B cell (primary cell): ENCODE data around the gene MAFF. TPM values are rescaled to one million over a fixed set of nuclear protein-coding genes. Genes with fewer than 3 reads are reported as not detected.

ENCODE experiments used
- ATAC-seq: fragments of 200-7000 bp; cut with Tn5 transposase; one replicate; pipeline ENCODE4 v1.10.0; 2021; ENCODE audit warnings: low read depth, mild to moderate bottlenecking, moderate number of reproducible peaks, moderate library complexity
- CTCF ChIA-PET: fragments of 350-600 bp; sonication (Branson Sonifier 250); formaldehyde crosslinking; loops from one replicate; lab custom pipeline; 2021; ENCODE audit warnings: antibody characterized with exemption, inconsistent platforms; lab: Charles Lee
- POLR2A ChIA-PET: fragments of 350-600 bp; sonication (Branson Sonifier 250); formaldehyde crosslinking; loops from one replicate; lab custom pipeline; 2021; ENCODE audit warnings: antibody characterized with exemption; lab: Charles Lee
- DNase-seq: peaks from one replicate; pipeline ENCODE4 v3.0.0; 2013
- H2AFZ ChIP-seq: 2 replicates; pipeline ENCODE4 v1.6.1; 2012; ENCODE audit warnings: mild to moderate bottlenecking, low read depth, low read length; ENCODE audit not compliant: insufficient read depth, poor library complexity, severe bottlenecking
- H3K27ac ChIP-seq, 2 donors: 1 replicate in 1 of 2; 2 replicates in 1 of 2; pipeline ENCODE4 v1.5.1; 2012 to 2013; ENCODE audit warnings: low read length in 2 of 2, mild to moderate bottlenecking in 2 of 2, moderate library complexity in 1 of 2
- H3K27me3 ChIP-seq, 4 experiments: fragments of 200-600 bp in 1 of 4; sonication (generic) in 1 of 4; replicated peaks in 1 of 4; 1 replicate in 2 of 4; 2 replicates in 2 of 4; pipeline versions ENCODE4 v1.6.1 to v1.7.0; 2013 to 2016; ENCODE audit warnings: low read length in 3 of 4, mild to moderate bottlenecking in 2 of 4, mixed read lengths in 1 of 4, moderate library complexity in 1 of 4; ENCODE audit not compliant: insufficient read depth in 4 of 4, control insufficient read depth in 3 of 4; ENCODE audit errors: control extremely low read depth in 1 of 4
- H3K36me3 ChIP-seq, 2 experiments: replicated peaks in 1 of 2; 1 replicate in 1 of 2; 2 replicates in 1 of 2; pipeline versions ENCODE4 v1.6.1 to v1.7.1; 2013; ENCODE audit warnings: low read length in 1 of 2; ENCODE audit not compliant: insufficient read depth in 2 of 2, control insufficient read depth in 1 of 2; ENCODE audit errors: control extremely low read depth in 1 of 2, extremely low read depth in 1 of 2
- H3K4me1 ChIP-seq, 2 donors: fragments of 200-600 bp in 1 of 2; sonication (generic) in 1 of 2; 1 replicate in 1 of 2; 2 replicates in 1 of 2; pipeline versions ENCODE4 v1.5.1 to v1.6.1; 2013 to 2017; ENCODE audit warnings: low read length in 2 of 2; ENCODE audit not compliant: control insufficient read depth in 2 of 2, insufficient read depth in 2 of 2
- H3K4me2 ChIP-seq: replicated peaks from 2 replicates; pipeline ENCODE3; 2012; ENCODE audit warnings: mild to moderate bottlenecking, low read depth, low read length; ENCODE audit not compliant: poor library complexity, severe bottlenecking
- H3K4me3 ChIP-seq, 5 experiments: fragments of 200-600 bp in 1 of 5; sonication (generic) in 1 of 5; 1 replicate in 3 of 5; 2 replicates in 2 of 5; pipeline versions ENCODE4 v1.5.1 to v1.7.0; 2011 to 2016; ENCODE audit warnings: low read length in 4 of 5, mild to moderate bottlenecking in 4 of 5, low read depth in 2 of 5, control low read depth in 1 of 5, moderate library complexity in 1 of 5; ENCODE audit not compliant: insufficient read depth in 1 of 5; ENCODE audit errors: control extremely low read depth in 1 of 5, extremely low read depth in 1 of 5
- H3K79me2 ChIP-seq: fragments of 200-600 bp; sonication (generic); one replicate; pipeline ENCODE4 v1.6.0; 2016; ENCODE audit warnings: low read length; ENCODE audit not compliant: control insufficient read depth, insufficient read depth
- H3K9ac ChIP-seq: fragments of 200-600 bp; sonication (generic); 2 replicates; pipeline ENCODE4 v1.6.1; 2017; ENCODE audit warnings: mild to moderate bottlenecking, low read length, moderate library complexity
- H3K9me3 ChIP-seq, 3 donors: one replicate each; pipeline versions ENCODE4 v1.6.1 to v1.7.1; 2013; ENCODE audit warnings: low read length in 2 of 3; ENCODE audit not compliant: control insufficient read depth in 2 of 3, insufficient read depth in 1 of 3; ENCODE audit errors: control extremely low read depth in 1 of 3
- H4K20me1 ChIP-seq: 2 replicates; pipeline ENCODE4 v1.6.0; 2012; ENCODE audit warnings: mild to moderate bottlenecking, low read length; ENCODE audit not compliant: insufficient read depth, control insufficient read depth, poor library complexity, severe bottlenecking
- H3K27ac Mint-ChIP-seq: one replicate; pipeline ENCODE4 v1.8.0; 2021; ENCODE audit warnings: mixed read lengths
- H3K27me3 Mint-ChIP-seq: one replicate; pipeline ENCODE4 v1.8.0; 2021; ENCODE audit warnings: mixed read lengths
- H3K4me1 Mint-ChIP-seq: one replicate; pipeline ENCODE4 v1.8.0; 2021; ENCODE audit warnings: mixed read lengths
- H3K4me3 Mint-ChIP-seq: one replicate; pipeline ENCODE4 v1.8.0; 2021; ENCODE audit warnings: mixed read lengths
- H3K9me3 Mint-ChIP-seq: one replicate; pipeline ENCODE4 v1.8.0; 2022; ENCODE audit warnings: mixed read lengths; ENCODE audit not compliant: insufficient read depth
- CTCF ChIP-seq: fragments of 200-600 bp; IDR thresholded peaks from one replicate; pipeline ENCODE4 v1.8.0; 2022; ENCODE audit warnings: antibody characterized with exemption, mild to moderate bottlenecking
- EZH2 ChIP-seq: IDR thresholded peaks from 2 replicates; pipeline ENCODE4 v1.6.1; 2012; ENCODE audit warnings: borderline replicate concordance, low read depth, mild to moderate bottlenecking, moderate library complexity, low read length; ENCODE audit not compliant: insufficient read depth, poor library complexity, severe bottlenecking
- WGBS: methylation state at CpG from one replicate; pipeline ENCODE4 v1.1.5; 2013; ENCODE audit warnings: missing lambda C conversion rate; ENCODE audit not compliant: insufficient coverage; 5-methylcytosine and 5-hydroxymethylcytosine counted together
- intact Hi-C: fragments of 100-400 bp; cut with micrococcal nuclease; formaldehyde crosslinking; loops from one replicate; pipeline ENCODE4 v1.10.0; 2022
- polyA plus RNA-seq: library from polyadenylated mRNA; depleted of rRNA; stranded (reverse); fragments of >200 nt; gene quantifications from 2 replicates; pipeline ENCODE4 v1.2.3, GENCODE V29; 2012
- total RNA-seq, 2 donors: library from RNA; stranded (reverse); fragments of 120-200 nt in 1 of 2; gene quantifications; 1 replicate in 1 of 2; 2 replicates in 1 of 2; pipeline versions ENCODE4 v1.2.3 to v1.2.4, GENCODE V29; 2013 to 2022

The MAFF gene
- total and polyA plus RNA-seq, 2 donors (not counting 1 experiment from before 2014, with no cell fraction given), result 5.3 to 18.0 TPM

- Histone ChIP-seq H3K9ac (no peak overlapping the region), H3K36me3 (peaks cover 0 to 11% of the 10 kb centered on the region in 2 experiments), H3K27me3 (no peaks in the 10 kb centered on the region), H2AFZ (no peak overlapping the region), H3K4me2 (no peak overlapping the region), H3K4me1 (peaks cover 5 to 10% of the 10 kb centered on the region in 2 donors), H3K9me3 (peaks cover 0 to 15% (median 6%) of the 10 kb centered on the region in 3 donors), H3K27ac (no peak overlapping the region), H3K79me2 (peaks cover 7% of the 10 kb centered on the region), H3K4me3 (no peak overlapping the region), H4K20me1 (no peaks in the 10 kb centered on the region)
- 47% methylated on average over 18 of the region's 19 CpGs for WGBS
- CTCF ChIA-PET, result interaction anchor here (0.6 to 1.4 kb wide), 4 partner anchors 13 to 193 kb away, joined by 3 to 4 read pairs (median 3); no protein-coding TSS in a partner anchor
- DNase-seq, result no peak
- peak; percentile 49 for ATAC-seq
- no peak overlapping the region for H3K4me3 Mint-ChIP-seq
- H3K27me3 Mint-ChIP-seq, result no peaks in the 10 kb centered on the region
- intact Hi-C loops, result no loop called here
- H3K4me1 Mint-ChIP-seq, result peaks cover 14% of the 10 kb centered on the region
- TF ChIP-seq EZH2 (no peak), CTCF (no peak)
- no peak overlapping the region for H3K27ac Mint-ChIP-seq
- no peaks in the 10 kb centered on the region for H3K9me3 Mint-ChIP-seq
- POLR2A ChIA-PET, result no interaction called here
These were observed 44.4 kb downstream of the MAFF start for GRCh38 chr22:38246046-38246658.

GRCh38 chr22:38246692-38247091 is 44.9 kb downstream of the MAFF start:
- DNase-seq, result no peak
- peaks cover 5 to 10% of the 10 kb centered on the region in 2 donors for H3K4me1 ChIP-seq
- H3K36me3 ChIP-seq, result peaks cover 0 to 11% of the 10 kb centered on the region in 2 experiments
- H2AFZ ChIP-seq, result no peak overlapping the region
- WGBS, result 100% methylated on average over 5 of the region's 5 CpGs
- H3K4me2 ChIP-seq, result no peak overlapping the region
- ChIA-PET POLR2A (no interaction called here), CTCF (interaction anchor here (0.6 to 1.4 kb wide), 4 partner anchors 12 to 194 kb away, joined by 3 to 4 read pairs (median 3); no protein-coding TSS in a partner anchor)
- intact Hi-C loops, result no loop called here
- Mint-ChIP-seq H3K4me1 (peaks cover 14% of the 10 kb centered on the region), H3K27me3 (no peaks in the 10 kb centered on the region), H3K4me3 (no peak overlapping the region), H3K9me3 (no peaks in the 10 kb centered on the region), H3K27ac (no peak overlapping the region)
- no peaks in the 10 kb centered on the region for H3K27me3 ChIP-seq
- TF ChIP-seq CTCF (no peak), EZH2 (no peak)
- no peak overlapping the region for H3K4me3 ChIP-seq
- H3K9me3 ChIP-seq, result peaks cover 0 to 15% (median 6%) of the 10 kb centered on the region in 3 donors
- no peak overlapping the region for H3K27ac ChIP-seq
- H3K79me2 ChIP-seq, result peaks cover 7% of the 10 kb centered on the region
- H4K20me1 ChIP-seq, result peaks cover 5% of the 10 kb centered on the region
- H3K9ac ChIP-seq, result no peak overlapping the region
- no peak for ATAC-seq
